Measurements from ENCODE around the gene EDA2R. TPM values are rescaled to one million over a fixed set of nuclear protein-coding genes. Genes with fewer than 3 reads are reported as not detected.

Gene EDA2R
- total RNA-seq, 1 experiment from 2014 or later = 32.4 TPM

DNA sequence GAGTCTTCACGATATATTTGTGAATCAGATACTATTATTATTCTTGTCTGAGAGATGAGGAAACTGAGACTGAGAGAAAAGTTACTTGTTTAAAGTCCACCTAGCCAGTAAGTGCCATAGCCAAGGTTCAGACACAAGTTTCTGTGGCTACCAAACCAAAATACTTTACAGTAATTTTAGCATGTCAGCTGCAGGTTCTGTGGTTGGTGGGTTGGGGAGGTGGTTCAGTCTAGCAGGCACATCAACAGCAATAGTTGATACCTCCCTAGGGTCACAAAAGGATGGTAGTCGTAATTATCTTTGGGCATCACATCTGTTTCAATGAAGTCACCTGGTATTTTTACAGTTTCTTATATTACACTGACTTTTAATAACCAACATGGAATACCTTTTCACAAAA, 35.6 kb upstream of the EDA2R start:
- no peak for TF ChIP-seq CTCF (IDR thresholded peaks at IDR 0.05; ENCODE audit: unreplicated experiment)
- no peaks in the 10 kb centered on the region for H3K27me3 Mint-ChIP-seq (ENCODE audit: insufficient read depth, unreplicated experiment)
- peaks cover 15% of the 10 kb centered on the region for H3K9me3 Mint-ChIP-seq (ENCODE audit: unreplicated experiment)
- H3K36me3 Mint-ChIP-seq (ENCODE audit: insufficient read depth, unreplicated experiment) = no peaks in the 10 kb centered on the region
- no peak overlapping the region for H3K27ac Mint-ChIP-seq (ENCODE audit: low read depth, unreplicated experiment)
- peaks cover 16% of the 10 kb centered on the region for H3K4me1 Mint-ChIP-seq (ENCODE audit: insufficient read depth, unreplicated experiment)
- no TSS peak for BruUV-seq (replicated peaks)
- no peak for DNase-seq (ENCODE audit: unreplicated experiment)
- CTCF ChIA-PET = interaction anchor here (0.8 kb wide), 1 partner anchor 54 kb away, joined by 3 read pairs; no protein-coding TSS in a partner anchor
- H3K4me3 Mint-ChIP-seq (ENCODE audit: unreplicated experiment) = no peak overlapping the region
- POLR2A ChIA-PET = no interaction called here
- intact Hi-C loops (cut with micrococcal nuclease) = no loop called here

GRCh38 chrX:66672106-66672505, 33.2 kb upstream of the EDA2R start:
- DNase-seq (ENCODE audit: unreplicated experiment) = no peak
- no peak for TF ChIP-seq CTCF (IDR thresholded peaks at IDR 0.05; ENCODE audit: unreplicated experiment)

GRCh38 chrX:66654411-66654810, 15.5 kb upstream of the EDA2R start:
- H3K4me3 Mint-ChIP-seq (ENCODE audit: unreplicated experiment) = no peak overlapping the region
- CTCF ChIA-PET = interaction anchor here (0.5 kb wide), 1 partner anchor 749 kb away, joined by 3 read pairs; no protein-coding TSS in a partner anchor
- no peaks in the 10 kb centered on the region for H3K4me1 Mint-ChIP-seq (ENCODE audit: insufficient read depth, unreplicated experiment)
- no peaks in the 10 kb centered on the region for H3K36me3 Mint-ChIP-seq (ENCODE audit: insufficient read depth, unreplicated experiment)
- POLR2A ChIA-PET = no interaction called here
- peaks cover 4% of the 10 kb centered on the region for H3K9me3 Mint-ChIP-seq (ENCODE audit: unreplicated experiment)
- no peak overlapping the region for H3K27ac Mint-ChIP-seq (ENCODE audit: low read depth, unreplicated experiment)
- no peak for DNase-seq (ENCODE audit: unreplicated experiment)
- intact Hi-C loops (cut with micrococcal nuclease) = no loop called here
- H3K27me3 Mint-ChIP-seq (ENCODE audit: insufficient read depth, unreplicated experiment) = no peaks in the 10 kb centered on the region
- no peak for TF ChIP-seq CTCF (IDR thresholded peaks at IDR 0.05; ENCODE audit: unreplicated experiment)
- BruUV-seq (replicated peaks) = no TSS peak

More at GRCh38 chrX:66672106-66672505, 33.2 kb upstream of the EDA2R start:
- no peaks in the 10 kb centered on the region for H3K36me3 Mint-ChIP-seq (ENCODE audit: insufficient read depth, unreplicated experiment)
- peaks cover 11% of the 10 kb centered on the region for H3K9me3 Mint-ChIP-seq (ENCODE audit: unreplicated experiment)
- H3K4me3 Mint-ChIP-seq (ENCODE audit: unreplicated experiment) = no peak overlapping the region
- no peaks in the 10 kb centered on the region for H3K27me3 Mint-ChIP-seq (ENCODE audit: insufficient read depth, unreplicated experiment)
- ChIA-PET POLR2A (no interaction called here), CTCF (interaction anchor here (0.6 to 0.9 kb wide), 2 partner anchors 57 to 466 kb away, joined by 4 read pairs; no protein-coding TSS in a partner anchor)
- no peak overlapping the region for H3K27ac Mint-ChIP-seq (ENCODE audit: low read depth, unreplicated experiment)
- intact Hi-C loops (cut with micrococcal nuclease) = no loop called here
- BruUV-seq (replicated peaks) = no TSS peak
- peaks cover 6% of the 10 kb centered on the region for H3K4me1 Mint-ChIP-seq (ENCODE audit: insufficient read depth, unreplicated experiment)

DNA sequence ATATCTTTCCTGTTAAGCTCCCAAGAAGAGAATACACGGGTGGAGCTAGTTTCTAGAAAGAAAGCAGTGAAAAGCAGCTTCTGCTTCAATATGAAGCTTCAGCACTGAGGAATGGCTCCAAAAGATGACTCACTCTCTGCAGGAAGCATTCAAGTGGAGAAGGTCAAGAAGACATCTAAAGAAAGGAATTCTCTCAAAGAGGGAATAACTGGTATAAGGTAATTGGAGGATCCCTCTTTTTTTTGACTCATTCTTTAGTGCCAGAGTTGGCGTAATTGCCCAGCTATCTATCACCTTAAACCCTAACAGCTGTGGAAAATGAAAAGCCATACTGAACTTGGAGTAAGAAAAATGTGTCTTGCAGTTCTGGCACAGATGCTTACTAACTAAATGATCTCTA, 3.5 kb downstream of the EDA2R start:
- POLR2A ChIA-PET = interaction anchor here (0.6 kb wide), 1 partner anchor 27 kb away, joined by 3 read pairs; no protein-coding TSS in a partner anchor
- intact Hi-C loops (cut with micrococcal nuclease) = no loop called here
- Mint-ChIP-seq H3K27me3 (ENCODE audit: insufficient read depth, unreplicated experiment) (no peaks in the 10 kb centered on the region), H3K27ac (ENCODE audit: low read depth, unreplicated experiment) (no peak overlapping the region), H3K36me3 (ENCODE audit: insufficient read depth, unreplicated experiment) (peaks cover 9% of the 10 kb centered on the region), H3K9me3 (ENCODE audit: unreplicated experiment) (peaks cover 6% of the 10 kb centered on the region), H3K4me3 (ENCODE audit: unreplicated experiment) (peak overlapping the region; percentile 46), H3K4me1 (ENCODE audit: insufficient read depth, unreplicated experiment) (peaks cover 33% of the 10 kb centered on the region)
- BruUV-seq (replicated peaks) = no TSS peak
- CTCF ChIA-PET = interaction anchor here (0.9 to 1.5 kb wide), 3 partner anchors 19 to 94 kb away, joined by 3 to 5 read pairs (median 5); no protein-coding TSS in a partner anchor
- TF ChIP-seq CTCF (IDR thresholded peaks at IDR 0.05; ENCODE audit: unreplicated experiment) = no peak
- peak; percentile 69 for DNase-seq (ENCODE audit: unreplicated experiment)
